Ectodermal cell (in vitro differentiated cells): ENCODE data around the gene COL21A1.
A peak's percentile ranks its signal among the peaks of the same experiment; 100 is the strongest.

Experiments used
- H3K27ac ChIP-seq: 2 replicates; pipeline ENCODE4 v1.7.0; 2013; ENCODE audit warnings: mild to moderate bottlenecking, low read depth, low read length; ENCODE audit not compliant: insufficient read depth, poor library complexity, severe bottlenecking
- H3K27me3 ChIP-seq: 2 replicates; pipeline ENCODE4 v1.7.0; 2013; ENCODE audit warnings: mild to moderate bottlenecking, low read length; ENCODE audit not compliant: insufficient read depth, control insufficient read depth, poor library complexity, severe bottlenecking
- H3K36me3 ChIP-seq: one replicate; pipeline ENCODE4 v1.7.0; 2013; ENCODE audit warnings: low read length; ENCODE audit not compliant: control insufficient read depth, insufficient read depth
- H3K4me1 ChIP-seq: one replicate; pipeline ENCODE4 v1.7.0; 2013; ENCODE audit warnings: low read length; ENCODE audit not compliant: control insufficient read depth, insufficient read depth
- H3K4me3 ChIP-seq: 2 replicates; pipeline ENCODE4 v1.7.0; 2013; ENCODE audit warnings: low read depth, low read length, control low read depth; ENCODE audit not compliant: insufficient read depth
- H3K9me3 ChIP-seq: 2 replicates; pipeline ENCODE4 v1.7.0; 2013; ENCODE audit warnings: mild to moderate bottlenecking, low read length, moderate library complexity; ENCODE audit not compliant: control insufficient read depth
- WGBS, 2 experiments: methylation state at CpG; one replicate each; pipeline ENCODE4 v1.1.7; 2013; ENCODE audit warnings: missing lambda C conversion rate in 2 of 2; 5-methylcytosine and 5-hydroxymethylcytosine counted together

Gene COL21A1

GRCh38 chr6:56096541-56096940 is 150.8 kb downstream of the COL21A1 start:
- H3K27me3 ChIP-seq, result no peaks in the 10 kb centered on the region
- H3K36me3 ChIP-seq, result no peaks in the 10 kb centered on the region
- no peaks in the 10 kb centered on the region for H3K9me3 ChIP-seq
- H3K4me3 ChIP-seq, result no peak overlapping the region
- no peak overlapping the region for H3K27ac ChIP-seq
- no peaks in the 10 kb centered on the region for H3K4me1 ChIP-seq

GRCh38 chr6:56093776-56094175 is 153.6 kb downstream of the COL21A1 start:
- Histone ChIP-seq H3K27me3 (no peaks in the 10 kb centered on the region), H3K36me3 (no peaks in the 10 kb centered on the region), H3K9me3 (no peaks in the 10 kb centered on the region), H3K4me3 (no peak overlapping the region), H3K4me1 (no peaks in the 10 kb centered on the region), H3K27ac (no peak overlapping the region)
- 92 to 93% methylated on average over 1 of the region's 1 CpG for WGBS, 2 experiments

GRCh38 chr6:56091159-56091869 is 156.1 kb downstream of the COL21A1 start:
- Histone ChIP-seq H3K9me3 (no peaks in the 10 kb centered on the region), H3K36me3 (no peaks in the 10 kb centered on the region), H3K27ac (peak overlapping the region; percentile 16), H3K27me3 (no peaks in the 10 kb centered on the region), H3K4me3 (no peak overlapping the region), H3K4me1 (no peaks in the 10 kb centered on the region)
- WGBS, 2 experiments, result 86 to 87% methylated on average over 3 of the region's 3 CpGs

- no peaks in the 10 kb centered on the region for H3K9me3 ChIP-seq
- H3K27me3 ChIP-seq, result no peaks in the 10 kb centered on the region
- 93% methylated on average over 3 to 4 of the region's 4 CpGs for WGBS, 2 experiments
- H3K27ac ChIP-seq, result no peak overlapping the region
- H3K36me3 ChIP-seq, result no peaks in the 10 kb centered on the region
- no peak overlapping the region for H3K4me3 ChIP-seq
- no peaks in the 10 kb centered on the region for H3K4me1 ChIP-seq
These were observed 158.7 kb downstream of the COL21A1 start for GRCh38 chr6:56088641-56089040.

GRCh38 chr6:56087421-56087820 is 160.0 kb downstream of the COL21A1 start:
- no peaks in the 10 kb centered on the region for H3K9me3 ChIP-seq
- no peak overlapping the region for H3K27ac ChIP-seq
- H3K27me3 ChIP-seq, result no peaks in the 10 kb centered on the region
- H3K4me1 ChIP-seq, result no peaks in the 10 kb centered on the region
- H3K36me3 ChIP-seq, result no peaks in the 10 kb centered on the region
- H3K4me3 ChIP-seq, result no peak overlapping the region

- H3K36me3 ChIP-seq, result no peaks in the 10 kb centered on the region
- H3K27me3 ChIP-seq, result no peaks in the 10 kb centered on the region
- no peak overlapping the region for H3K4me3 ChIP-seq
- no peak overlapping the region for H3K27ac ChIP-seq
- H3K9me3 ChIP-seq, result no peaks in the 10 kb centered on the region
- no peaks in the 10 kb centered on the region for H3K4me1 ChIP-seq
- WGBS, 2 experiments, result 92 to 96% methylated on average over 2 of the region's 2 CpGs
These were observed 167.4 kb downstream of the COL21A1 start for GRCh38 chr6:56079751-56080540.

- Histone ChIP-seq H3K27ac (no peak overlapping the region), H3K27me3 (no peaks in the 10 kb centered on the region), H3K36me3 (no peaks in the 10 kb centered on the region), H3K9me3 (no peaks in the 10 kb centered on the region), H3K4me3 (no peak overlapping the region), H3K4me1 (no peaks in the 10 kb centered on the region)
These were observed 171.3 kb downstream of the COL21A1 start for GRCh38 chr6:56076033-56076432.

- H3K4me3 ChIP-seq, result no peak overlapping the region
- no peaks in the 10 kb centered on the region for H3K9me3 ChIP-seq
- no peaks in the 10 kb centered on the region for H3K36me3 ChIP-seq
These were observed 173.6 kb downstream of the COL21A1 start for GRCh38 chr6:56073761-56074160.

GRCh38 chr6:56073315-56073714 is 174.1 kb downstream of the COL21A1 start:
- H3K27me3 ChIP-seq, result no peaks in the 10 kb centered on the region
- H3K9me3 ChIP-seq, result no peaks in the 10 kb centered on the region
- H3K4me3 ChIP-seq, result no peak overlapping the region
- WGBS, 2 experiments, result 100% methylated on average over 1 of the region's 1 CpG; no CpG with 5 or more reads in 1 of the 2 experiments
- H3K36me3 ChIP-seq, result no peaks in the 10 kb centered on the region
- H3K4me1 ChIP-seq, result no peaks in the 10 kb centered on the region
- no peak overlapping the region for H3K27ac ChIP-seq

More at GRCh38 chr6:56073761-56074160, 173.6 kb downstream of the COL21A1 start:
- H3K27ac ChIP-seq, result no peak overlapping the region
- no peaks in the 10 kb centered on the region for H3K4me1 ChIP-seq
- no peaks in the 10 kb centered on the region for H3K27me3 ChIP-seq

GRCh38 chr6:56072856-56073255 is 174.5 kb downstream of the COL21A1 start:
- Histone ChIP-seq H3K27me3 (no peaks in the 10 kb centered on the region), H3K9me3 (no peaks in the 10 kb centered on the region), H3K4me1 (no peaks in the 10 kb centered on the region), H3K27ac (no peak overlapping the region), H3K36me3 (no peaks in the 10 kb centered on the region), H3K4me3 (no peak overlapping the region)
- 84% methylated on average over 1 of the region's 1 CpG; no CpG with 5 or more reads in 1 of the 2 experiments for WGBS, 2 experiments
